IMR-90 (cell line): ENCODE results near the gene NDUFAF2. TPM values are rescaled to one million over a fixed set of nuclear protein-coding genes. Genes with fewer than 3 reads are reported as not detected.

ENCODE experiments used
- ATAC-seq: fragments of 200-7000 bp; cut with Tn5 transposase; 2 replicates; pipeline ENCODE4 v1.9.1; 2020; ENCODE audit warnings: low read depth, mild to moderate bottlenecking, moderate library complexity
- BruUV-seq: library from RNA; stranded (reverse); fragments of 400-500 nt; replicated peaks from 2 replicates; lab custom pipeline; 2021; lab: Mats Ljungman, UMichigan
- CTCF ChIA-PET: fragments of 300-600 bp; formaldehyde crosslinking; extraction: SDS; loops from one replicate; lab custom pipeline; 2021; ENCODE audit warnings: antibody characterized with exemption; lab: Yijun Ruan, JAX
- POLR2A ChIA-PET: fragments of 300-600 bp; sonication (Branson Sonifier 250); formaldehyde crosslinking; loops from one replicate; lab custom pipeline; 2022; ENCODE audit warnings: antibody characterized with exemption; ENCODE audit not compliant: unreplicated experiment; lab: Charles Lee
- DNase-seq: peaks from one replicate; pipeline ENCODE4 v3.0.0; 2013
- H2AFZ ChIP-seq: replicated peaks from 2 replicates; pipeline ENCODE3; 2013; ENCODE audit warnings: low read length, mild to moderate bottlenecking; ENCODE audit not compliant: poor library complexity
- H2AK5ac ChIP-seq: 2 replicates; pipeline ENCODE4 v1.6.1; 2013; ENCODE audit warnings: low read depth, low read length, inconsistent platforms
- H2AK9ac ChIP-seq: replicated peaks from 2 replicates; pipeline ENCODE3; 2013; ENCODE audit warnings: mild to moderate bottlenecking, low read depth, low read length, moderate library complexity; ENCODE audit not compliant: poor library complexity
- H2BK120ac ChIP-seq: 2 replicates; pipeline ENCODE4 v1.6.1; 2013; ENCODE audit warnings: low read depth, low read length, inconsistent platforms
- H2BK15ac ChIP-seq: 3 replicates; pipeline ENCODE4 v1.6.1; 2013; ENCODE audit warnings: low read depth, low read length, inconsistent platforms
- H2BK20ac ChIP-seq: 2 replicates; pipeline ENCODE4 v1.6.1; 2013; ENCODE audit warnings: low read depth, mild to moderate bottlenecking, inconsistent platforms, low read length, moderate library complexity
- H2BK5ac ChIP-seq: 2 replicates; pipeline ENCODE4 v1.6.1; 2013; ENCODE audit warnings: mild to moderate bottlenecking, low read depth, low read length, inconsistent platforms; ENCODE audit not compliant: poor library complexity, severe bottlenecking
- H3K14ac ChIP-seq: replicated peaks from 2 replicates; pipeline ENCODE4 v1.6.1; 2013; ENCODE audit warnings: low read depth, low read length, inconsistent platforms
- H3K18ac ChIP-seq: 2 replicates; pipeline ENCODE4 v1.6.1; 2013; ENCODE audit warnings: low read depth, low read length, control low read depth
- H3K23ac ChIP-seq: 2 replicates; pipeline ENCODE4 v1.6.1; 2013; ENCODE audit warnings: low read depth, low read length, inconsistent platforms
- H3K27ac ChIP-seq: 2 replicates; pipeline ENCODE4 v1.5.1; 2013; ENCODE audit warnings: mild to moderate bottlenecking, control low read depth, low read length; ENCODE audit not compliant: insufficient read depth
- H3K27me3 ChIP-seq: 2 replicates; pipeline ENCODE4 v1.6.1; 2013; ENCODE audit warnings: low read length; ENCODE audit not compliant: control insufficient read depth, insufficient read depth
- H3K36me3 ChIP-seq: 2 replicates; pipeline ENCODE4 v1.6.1; 2013; ENCODE audit warnings: low read length, mixed read lengths; ENCODE audit not compliant: control insufficient read depth, insufficient read depth
- H3K4ac ChIP-seq: 2 replicates; pipeline ENCODE4 v1.6.1; 2013; ENCODE audit warnings: low read depth, low read length, inconsistent platforms
- H3K4me1 ChIP-seq: 2 replicates; pipeline ENCODE4 v1.6.1; 2013; ENCODE audit warnings: low read length, mixed read lengths; ENCODE audit not compliant: control insufficient read depth, insufficient read depth
- H3K4me2 ChIP-seq: 2 replicates; pipeline ENCODE4 v1.6.1; 2013; ENCODE audit warnings: low read depth, mild to moderate bottlenecking, control low read depth, low read length, moderate library complexity
- H3K4me3 ChIP-seq: 2 replicates; pipeline ENCODE4 v1.5.1; 2013; ENCODE audit warnings: low read depth, mild to moderate bottlenecking, control low read depth, low read length, moderate library complexity; ENCODE audit not compliant: insufficient read depth
- H3K56ac ChIP-seq: 2 replicates; pipeline ENCODE4 v1.6.1; 2013; ENCODE audit warnings: low read length, inconsistent platforms; ENCODE audit not compliant: insufficient read depth; ENCODE audit errors: extremely low read depth
- H3K79me1 ChIP-seq, 2 experiments: 2 replicates each; pipeline ENCODE4 v1.6.1; 2013; ENCODE audit warnings: low read length in 2 of 2, inconsistent platforms in 1 of 2, low read depth in 1 of 2
- H3K9ac ChIP-seq: 2 replicates; pipeline ENCODE4 v1.6.1; 2013; ENCODE audit warnings: low read depth, low read length, control low read depth
- H3K9me1 ChIP-seq: 2 replicates; pipeline ENCODE4 v1.6.1; 2013; ENCODE audit warnings: low read length, inconsistent platforms; ENCODE audit not compliant: insufficient read depth
- H3K9me3 ChIP-seq: 2 replicates; pipeline ENCODE4 v1.6.1; 2013; ENCODE audit warnings: low read length; ENCODE audit not compliant: control insufficient read depth, insufficient read depth
- H4K20me1 ChIP-seq: 2 replicates; pipeline ENCODE4 v1.6.1; 2013; ENCODE audit warnings: low read length, inconsistent platforms; ENCODE audit not compliant: insufficient read depth
- H4K5ac ChIP-seq: 2 replicates; pipeline ENCODE4 v1.6.1; 2013; ENCODE audit warnings: mild to moderate bottlenecking, low read depth, low read length, control low read depth
- H4K8ac ChIP-seq, 2 experiments: 2 replicates each; pipeline ENCODE4 v1.6.1; 2013; ENCODE audit warnings: low read depth in 2 of 2, low read length in 2 of 2, control low read depth in 1 of 2, inconsistent platforms in 1 of 2
- H4K91ac ChIP-seq: 2 replicates; pipeline ENCODE4 v1.6.1; 2013; ENCODE audit warnings: low read depth, low read length, inconsistent platforms; ENCODE audit not compliant: insufficient read depth
- BHLHE40 ChIP-seq: fragments of 150-350 bp; IDR thresholded peaks from 2 replicates; pipeline ENCODE4 v1.6.1; 2016; ENCODE audit warnings: mild to moderate bottlenecking, low read depth, low read length
- CEBPB ChIP-seq: IDR thresholded peaks from 2 replicates; pipeline ENCODE4 v1.6.1; 2012; ENCODE audit warnings: low read depth, low read length, improper control_type of control experiment
- CHD1 ChIP-seq: IDR thresholded peaks from 2 replicates; pipeline ENCODE4 v1.6.1; 2012; ENCODE audit warnings: low read depth, low read length, improper control_type of control experiment
- ELK1 ChIP-seq: fragments of 150-350 bp; IDR thresholded peaks from 2 replicates; pipeline ENCODE4 v1.6.1; 2016; ENCODE audit warnings: low read depth, mild to moderate bottlenecking, low read length, moderate library complexity, borderline replicate concordance
- MXI1 ChIP-seq: IDR thresholded peaks from 2 replicates; pipeline ENCODE4 v1.6.1; 2012; ENCODE audit warnings: low read depth, mild to moderate bottlenecking, low read length, moderate library complexity, borderline replicate concordance
- POLR2A ChIP-seq: IDR thresholded peaks from 2 replicates; pipeline ENCODE4 v1.6.1; 2012; ENCODE audit warnings: mild to moderate bottlenecking, low read depth, low read length
- RAD21 ChIP-seq: IDR thresholded peaks from 2 replicates; pipeline ENCODE4 v1.6.1; 2012; ENCODE audit warnings: low read length, improper control_type of control experiment
- RCOR1 ChIP-seq: IDR thresholded peaks from 2 replicates; pipeline ENCODE4 v1.6.1; 2012; ENCODE audit warnings: mild to moderate bottlenecking, low read length, improper control_type of control experiment; ENCODE audit not compliant: insufficient replicate concordance
- WGBS, 2 experiments: methylation state at CpG; one replicate each; pipeline versions ENCODE4 v1.1.5 to v1.1.7; 2013; ENCODE audit warnings: missing lambda C conversion rate in 2 of 2; ENCODE audit not compliant: insufficient read length in 1 of 2; ENCODE audit errors: extremely low coverage in 2 of 2; 5-methylcytosine and 5-hydroxymethylcytosine counted together
- dilution Hi-C: fragments of 300-500 bp; cut with HindIII; formaldehyde crosslinking; loops from one replicate; pipeline ENCODE4 v1.14.3; 2018; ENCODE audit warnings: low sequenced_read_pairs; ENCODE audit not compliant: unreplicated experiment
- in situ Hi-C: fragments of 300-500 bp; cut with MboI; formaldehyde crosslinking; loops from 3 replicates; pipeline ENCODE4 v1.14.3; 2019; ENCODE audit warnings: low sequenced_read_pairs, inconsistent platforms, mixed read lengths
- intact Hi-C: fragments of 100-400 bp; cut with micrococcal nuclease; formaldehyde crosslinking; loops from 2 replicates; pipeline ENCODE4 v1.10.0; 2022
- polyA plus RNA-seq, 3 experiments: library from polyadenylated mRNA; depleted of rRNA; stranded (reverse); fragments of >200 nt; gene quantifications; 2 replicates each; pipeline ENCODE4 v1.2.3, GENCODE V29; 2012; ENCODE audit warnings: low replicate concordance in 1 of 3
- total RNA-seq: library from RNA; depleted of rRNA; stranded (reverse); fragments of >200 nt; gene quantifications from 2 replicates; pipeline ENCODE4 v1.2.3, GENCODE V29; 2012

Gene NDUFAF2
- total and polyA plus RNA-seq, 2 of the 4 experiments (the other 2 are of a cell fraction), result 11.8 to 24.7 TPM

DNA sequence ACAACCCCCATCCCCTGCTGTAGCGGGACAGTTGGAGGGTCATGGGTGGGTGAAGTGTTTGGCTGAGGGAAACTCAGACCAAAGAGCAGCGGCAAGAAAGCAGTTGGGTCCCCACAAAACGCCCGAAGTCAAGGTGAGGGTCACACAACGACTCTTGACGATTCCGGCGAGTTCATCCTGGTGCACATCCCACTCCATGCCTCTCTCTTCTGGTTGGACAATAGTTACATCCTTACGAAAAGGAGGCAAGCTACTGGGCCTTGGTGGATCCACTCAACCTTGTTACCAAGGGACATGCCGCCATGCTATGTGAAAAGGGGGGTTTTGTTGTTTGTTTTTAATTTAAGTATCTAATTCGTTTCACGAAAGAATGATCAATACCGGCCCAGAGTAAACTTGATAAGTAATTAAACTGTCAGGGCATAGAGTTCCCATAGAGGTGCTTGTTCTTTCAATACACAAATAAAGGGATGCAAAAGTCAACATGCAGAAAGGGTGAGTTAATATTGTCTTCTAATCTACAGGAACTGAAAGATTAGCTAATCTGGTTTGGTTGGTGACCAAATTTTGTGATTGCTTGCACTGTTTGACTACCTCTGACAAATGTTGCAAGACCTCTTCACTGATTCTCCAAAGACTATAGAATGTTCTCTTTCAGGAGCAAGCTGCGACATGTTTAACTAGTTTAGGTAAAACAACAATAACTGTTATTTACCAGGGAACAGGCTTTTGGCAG is 218.0 kb downstream of the NDUFAF2 start:
- Histone ChIP-seq H2AFZ (peak overlapping the region; percentile 95), H3K9ac (peak overlapping the region; percentile 82), H3K23ac (peak overlapping the region; percentile 99), H3K27me3 (no peaks in the 10 kb centered on the region), H3K36me3 (peaks cover 7% of the 10 kb centered on the region), H3K14ac (peak overlapping the region; percentile 92), H2BK15ac (peak overlapping the region; percentile 84; the same call in 2 of the 3 replicates), H3K4me3 (peak overlapping the region; percentile 94), H2BK120ac (peak overlapping the region; percentile 50), H3K4me2 (peak overlapping the region; percentile 85), H3K9me3 (no peaks in the 10 kb centered on the region), H3K56ac (peak overlapping the region; percentile 88), H3K18ac (peak overlapping the region; percentile 68), H3K79me1 (peaks cover 22 to 42% of the 10 kb centered on the region in 2 experiments), H2BK5ac (peak overlapping the region; percentile 89), H4K8ac (peak overlapping the region; percentile 96 to 98), H4K20me1 (no peaks in the 10 kb centered on the region; the same call in none of the 2 replicates), H2BK20ac (peak overlapping the region; percentile 29; the same call in 1 of the 2 replicates), H3K27ac (peak overlapping the region; percentile 95), H2AK9ac (peak overlapping the region; percentile 70), H3K4ac (peak overlapping the region; percentile 91), H2AK5ac (peak overlapping the region; percentile 90), H4K91ac (peak overlapping the region; percentile 96), H3K9me1 (peaks cover 4% of the 10 kb centered on the region; the same call in 1 of the 2 replicates), H4K5ac (peak overlapping the region; percentile 69), H3K4me1 (peaks cover 5% of the 10 kb centered on the region)
- intact Hi-C loops (loop anchor here (1.0 to 10.0 kb wide), 7 partner anchors 106 to 652 kb away; no protein-coding TSS in a partner anchor), dilution Hi-C loops (no loop called here), in situ Hi-C loops (loop anchor here (5.0 to 25.0 kb wide), 2 partner anchors 164 to 476 kb away; no protein-coding TSS in a partner anchor)
- WGBS, 2 experiments, result 0% methylated on average over 1 of the region's 14 CpGs; no CpG with 5 or more reads in 1 of the 2 experiments
- DNase-seq (peak; percentile 36), ATAC-seq (peak; percentile 24)
- ChIA-PET POLR2A (interaction anchor here (1.2 kb wide), 1 partner anchor 112 kb away, joined by 3 read pairs; no protein-coding TSS in a partner anchor), CTCF (interaction anchor here (1.6 kb wide), 1 partner anchor 151 kb away, joined by 3 read pairs; no protein-coding TSS in a partner anchor)
- TF ChIP-seq CEBPB (peak; percentile 25; the same call in 1 of the 2 replicates), CHD1 (0 out of 2 replicates have a peak, but pooled peaks have one; percentile 67), POLR2A (no peak), BHLHE40 (no peak), ELK1 (no peak), RCOR1 (no peak), MXI1 (no peak), RAD21 (no peak)
- BruUV-seq, result TSS peak; percentile 53
